Daoy (cell line): ENCODE results near the gene ZNF333. TPM values are rescaled to one million over a fixed set of nuclear protein-coding genes. Genes with fewer than 3 reads are reported as not detected.
A peak's percentile ranks its signal among the peaks of the same experiment; 100 is the strongest.
"Not testable (repeated sequence)": the region's sequence is repeated elsewhere in the genome, so short reads cannot be mapped to it uniquely, and the experiment has no call there.

Source experiments
- DNase-seq: peaks from one replicate; pipeline ENCODE4 v3.0.0-alpha.2; 2015; ENCODE audit warnings: low read depth
- total RNA-seq: library from RNA; depleted of rRNA; stranded (reverse); fragments of >200 nt; shearing (Covaris generic); gene quantifications from 2 replicates; pipeline ENCODE4 v1.2.3, GENCODE V29; 2014

ZNF333 gene
- total RNA-seq, 1 experiment from 2014 or later, result 7.1 TPM

- peak; percentile 32 for DNase-seq
Observed at GRCh38 chr19:14699641-14700040, 9.8 kb downstream of the ZNF333 start.

DNA sequence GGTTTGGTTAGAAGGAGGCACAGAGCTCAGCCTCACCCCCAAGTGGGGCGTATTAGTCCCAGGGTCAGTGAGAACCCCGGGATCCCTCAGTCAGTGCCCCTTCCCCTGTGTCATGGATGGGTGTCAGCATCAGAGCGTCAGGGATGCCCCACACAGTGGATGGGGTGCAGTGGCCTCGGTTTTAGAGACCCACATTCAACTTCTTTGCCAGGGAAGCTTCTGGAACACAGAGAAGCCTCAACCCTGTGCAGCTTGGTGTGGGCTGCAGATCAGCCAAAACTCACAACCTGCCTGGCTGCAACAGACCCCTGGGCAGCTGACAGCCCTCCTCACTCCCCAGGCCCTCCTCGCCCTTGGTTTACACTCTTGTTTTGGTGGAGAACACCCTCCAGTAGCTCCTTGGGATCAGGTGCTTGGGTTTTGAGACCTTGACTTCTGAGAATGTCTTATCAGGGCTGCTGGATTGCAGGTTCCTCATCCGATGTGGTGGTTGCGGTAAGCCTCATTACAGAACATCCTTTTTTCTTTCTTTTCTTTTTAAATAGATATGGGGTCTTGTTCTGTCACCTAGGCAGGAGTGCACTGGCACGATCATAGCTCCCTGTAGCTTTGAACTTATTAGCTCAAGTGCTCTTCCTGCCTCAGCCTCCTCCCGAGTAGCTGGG lies 11.0 kb downstream of the ZNF333 start:
- no peak for DNase-seq

DNA sequence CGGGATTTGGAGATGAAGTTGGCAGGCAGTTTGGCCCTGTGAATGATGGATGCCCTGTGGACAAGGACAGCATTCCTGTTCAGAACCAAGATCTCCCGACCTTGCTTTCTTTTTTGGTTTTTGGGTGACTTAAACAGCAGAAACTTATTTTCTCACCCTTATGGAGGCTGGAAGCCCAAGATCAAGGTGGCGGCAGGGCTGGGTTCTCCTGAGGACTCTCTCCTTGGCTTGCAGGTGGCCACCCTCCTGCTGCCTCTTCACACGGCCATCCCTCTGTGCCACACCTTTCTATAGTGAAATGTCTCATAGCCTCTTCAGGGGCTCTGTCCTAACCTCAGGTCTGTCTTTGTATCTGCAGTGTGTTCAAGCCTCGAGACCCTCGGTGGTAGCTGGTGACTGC lies 14.0 kb downstream of the ZNF333 start:
- DNase-seq, result no peak

DNA sequence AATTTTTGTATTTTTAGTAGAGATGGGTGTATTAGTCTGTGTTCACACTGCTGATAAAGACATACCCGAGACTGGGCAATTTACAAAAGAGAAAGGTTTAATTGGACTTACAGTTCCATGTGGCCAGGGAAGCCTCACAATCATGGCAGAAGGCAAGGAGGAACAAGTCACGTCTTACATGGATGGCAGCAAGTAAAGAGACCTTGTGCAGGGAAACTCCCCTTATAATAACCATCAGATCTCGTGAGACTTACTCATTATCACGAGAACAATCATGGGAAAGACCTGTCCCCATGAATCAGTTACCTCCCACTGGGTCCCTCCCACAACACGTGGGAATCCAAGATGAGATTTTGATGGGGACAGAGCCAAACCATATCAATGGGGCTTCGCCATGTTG lies 14.6 kb downstream of the ZNF333 start:
- DNase-seq, result no peak

DNA sequence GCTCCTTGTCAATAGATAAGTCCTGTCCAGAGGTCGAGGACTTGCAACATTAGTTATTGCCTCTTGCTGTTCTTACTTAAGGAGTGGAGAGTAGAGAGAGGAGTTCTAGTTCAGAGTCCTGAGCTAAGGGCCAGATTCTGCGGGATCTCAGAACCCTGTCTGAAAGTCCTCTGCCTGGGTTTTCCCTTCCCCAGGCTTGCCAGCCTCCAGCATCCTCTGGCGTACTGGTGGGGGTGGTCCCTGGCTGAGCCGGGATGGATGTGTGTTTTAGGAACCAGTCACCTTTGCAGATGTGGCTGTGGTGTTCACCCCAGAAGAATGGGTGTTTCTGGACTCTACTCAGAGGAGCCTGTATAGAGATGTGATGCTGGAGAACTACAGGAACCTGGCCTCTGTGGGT lies 26.0 kb downstream of the ZNF333 start:
- no peak for DNase-seq

- no peak for DNase-seq
Observed at GRCh38 chr19:14718522-14719116, 28.8 kb downstream of the ZNF333 start.

DNA sequence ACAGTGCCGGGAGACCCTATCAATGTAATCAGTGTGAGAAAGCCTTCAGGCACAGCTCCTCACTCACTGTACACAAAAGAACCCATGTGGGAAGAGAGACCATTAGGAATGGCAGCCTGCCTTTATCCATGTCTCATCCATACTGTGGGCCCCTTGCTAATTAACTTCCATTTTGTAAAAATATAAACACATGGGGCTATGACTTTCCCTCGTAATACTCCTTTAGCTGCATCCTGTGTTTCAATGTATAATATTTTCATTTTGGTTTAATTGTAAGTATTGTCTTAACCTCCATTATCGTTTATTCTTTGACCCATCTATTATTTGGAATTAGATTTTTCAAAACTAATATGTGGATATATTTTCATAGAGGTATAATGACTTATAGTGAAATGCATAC lies 29.3 kb downstream of the ZNF333 start:
- DNase-seq, result no peak

GRCh38 chr19:14722127-14722526 lies 32.3 kb downstream of the ZNF333 start:
- DNase-seq, result no peak

DNA sequence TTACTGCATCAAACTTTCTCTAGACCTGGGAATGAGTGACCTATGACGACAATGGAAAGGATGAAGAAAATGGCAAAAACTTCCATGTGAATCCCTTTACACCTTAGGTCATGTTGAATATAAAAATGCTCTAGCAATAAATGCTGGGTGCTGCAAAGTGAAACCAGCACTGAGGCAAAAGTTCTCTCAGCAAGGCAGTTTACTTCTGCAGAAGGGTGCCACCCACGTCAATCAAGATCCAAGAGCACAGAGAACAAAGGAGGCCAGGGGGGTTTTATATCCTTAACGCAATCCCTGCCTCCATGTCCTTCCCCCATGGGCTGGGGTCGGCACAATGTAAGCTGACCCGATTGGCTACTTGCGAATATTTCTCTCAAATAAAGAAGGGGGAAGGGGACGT lies 38.7 kb downstream of the ZNF333 start:
- DNase-seq, result no peak

DNA sequence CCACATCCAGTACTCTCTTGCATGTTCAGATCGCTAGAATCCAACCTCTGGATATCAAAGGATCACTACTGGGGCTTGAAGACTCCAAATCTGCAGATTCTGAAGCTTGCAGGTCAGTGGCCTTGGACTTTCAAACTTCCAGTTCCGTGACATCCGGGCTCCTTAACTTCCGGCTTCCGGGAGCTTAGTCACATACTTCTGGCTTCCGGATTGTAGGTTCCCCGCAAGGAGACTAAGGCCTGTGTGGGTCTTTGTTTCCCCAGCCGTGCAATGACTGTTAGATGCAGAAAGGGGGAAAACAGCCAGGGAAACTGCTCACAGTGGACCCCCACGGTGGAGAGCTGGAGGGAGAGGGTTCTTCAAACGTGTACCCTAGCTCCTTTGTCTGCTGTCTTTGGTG lies 41.4 kb downstream of the ZNF333 start:
- DNase-seq, result peak; percentile 19

DNA sequence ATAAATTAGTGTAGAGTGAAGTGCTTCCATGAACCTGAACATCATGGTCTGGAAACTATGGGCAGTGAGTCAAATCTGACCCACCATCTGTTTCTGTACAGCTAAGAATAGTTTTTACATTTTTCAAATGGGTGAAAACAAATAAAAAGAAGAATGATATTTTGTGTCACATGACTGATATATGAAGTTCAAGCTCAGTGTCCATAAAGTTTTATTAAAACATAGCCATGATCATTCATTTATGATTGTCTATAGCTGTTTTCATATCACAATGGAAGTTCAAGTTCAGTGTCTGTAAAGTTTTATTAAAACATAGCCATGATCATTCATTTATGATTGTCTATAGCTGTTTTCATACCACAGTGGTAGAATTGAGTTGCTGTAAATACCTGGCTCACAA lies 42.7 kb downstream of the ZNF333 start:
- DNase-seq, result no peak

- no peak for DNase-seq
Observed at GRCh38 chr19:14733574-14733973, 43.7 kb downstream of the ZNF333 start.

GRCh38 chr19:14735915-14736314 lies 46.1 kb downstream of the ZNF333 start:
- no peak for DNase-seq

DNA sequence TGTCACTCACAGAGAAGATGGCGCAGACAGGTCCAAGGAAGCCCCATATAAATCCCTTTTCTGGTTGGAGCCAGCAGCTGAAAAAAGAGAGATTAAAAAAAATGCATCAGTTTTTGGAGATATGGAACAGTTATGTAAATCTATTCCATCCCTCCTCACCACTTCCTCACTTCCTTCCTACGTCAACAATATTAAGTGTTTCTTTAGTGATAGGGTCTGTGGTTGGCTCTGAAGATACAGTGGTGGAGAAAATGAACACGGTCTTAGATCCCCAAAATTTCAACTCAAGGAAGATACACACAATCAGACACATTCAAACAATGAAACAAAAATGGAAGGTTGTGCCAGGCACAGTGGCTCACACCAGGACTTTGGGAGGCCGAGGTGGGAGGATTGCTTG lies 57.0 kb downstream of the ZNF333 start:
- DNase-seq, result no peak

- DNase-seq, result no peak
Observed at GRCh38 chr19:14748601-14749000, 58.8 kb downstream of the ZNF333 start.

DNA sequence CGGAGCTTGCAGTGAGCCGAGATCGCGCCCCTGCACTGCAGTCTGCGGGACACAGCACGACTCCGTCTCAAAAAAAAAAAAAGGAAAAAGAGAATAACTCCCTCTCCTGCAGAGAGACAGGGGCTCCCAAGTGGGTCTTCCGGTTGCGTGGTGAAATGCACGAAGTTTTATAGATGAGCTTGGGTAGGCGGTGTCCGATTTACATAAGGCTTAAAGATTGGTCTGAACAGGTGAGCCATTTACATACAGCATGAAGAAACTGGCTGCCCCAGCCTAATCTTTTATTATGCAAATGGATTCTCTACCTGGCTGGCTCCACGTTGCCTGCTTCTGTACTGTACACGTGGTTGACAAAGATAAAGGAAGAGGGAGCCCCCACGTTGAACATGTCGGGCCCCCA lies 69.0 kb downstream of the ZNF333 start:
- no peak for DNase-seq

GRCh38 chr19:14761607-14762006 lies 71.8 kb downstream of the ZNF333 start:
- no peak for DNase-seq

DNA sequence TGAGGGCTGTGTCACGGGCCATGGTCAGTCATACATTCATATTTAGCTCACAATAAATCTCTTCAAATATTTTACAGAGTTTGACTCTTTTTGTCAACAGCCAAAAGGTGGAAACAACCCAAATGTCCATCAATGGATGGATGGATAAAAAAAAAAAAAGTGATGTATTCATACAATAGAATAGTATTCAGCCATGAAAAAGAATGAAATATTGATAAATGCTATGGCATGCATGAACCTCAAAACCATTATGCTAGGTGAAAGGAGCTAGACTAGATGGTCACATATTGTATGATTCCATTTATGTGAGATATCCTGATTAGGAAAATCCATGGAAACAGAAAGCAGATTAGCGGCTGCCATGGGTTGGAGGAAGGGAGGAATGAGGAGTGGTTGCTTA lies 72.3 kb downstream of the ZNF333 start:
- DNase-seq, result no peak

DNA sequence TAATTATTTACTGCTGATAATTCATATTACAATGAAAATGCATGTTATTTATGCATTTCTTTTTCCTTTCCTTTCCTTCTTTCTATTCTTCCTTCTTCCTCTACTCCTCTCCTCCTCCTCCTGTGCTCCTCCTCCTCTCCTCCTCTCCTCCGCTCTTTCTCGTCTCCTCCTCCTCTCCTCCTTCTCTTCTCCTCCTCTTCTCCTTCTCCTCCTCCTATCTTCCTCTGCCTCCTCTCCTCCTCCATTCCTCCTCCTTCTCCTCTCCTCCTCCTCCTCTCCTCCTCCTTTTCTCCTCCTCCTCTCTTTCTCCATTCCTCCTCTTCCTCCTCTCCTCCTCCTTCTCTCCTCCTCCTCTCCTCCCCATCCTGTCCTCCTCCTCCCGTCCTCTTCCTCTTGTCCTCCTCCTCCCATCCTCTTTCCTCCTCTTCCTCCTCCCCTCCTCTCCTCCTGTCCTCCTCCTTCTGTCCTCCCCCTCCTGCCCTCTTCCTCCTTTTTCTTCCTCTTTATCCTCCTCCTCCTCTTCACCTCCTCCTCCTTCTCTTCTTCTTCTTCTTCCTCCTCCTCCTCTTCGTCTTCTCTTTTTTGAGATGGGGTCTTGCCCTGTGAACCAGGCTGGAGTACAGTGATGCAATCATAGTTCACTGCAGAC lies 73.8 kb downstream of the ZNF333 start:
- no peak for DNase-seq

DNA sequence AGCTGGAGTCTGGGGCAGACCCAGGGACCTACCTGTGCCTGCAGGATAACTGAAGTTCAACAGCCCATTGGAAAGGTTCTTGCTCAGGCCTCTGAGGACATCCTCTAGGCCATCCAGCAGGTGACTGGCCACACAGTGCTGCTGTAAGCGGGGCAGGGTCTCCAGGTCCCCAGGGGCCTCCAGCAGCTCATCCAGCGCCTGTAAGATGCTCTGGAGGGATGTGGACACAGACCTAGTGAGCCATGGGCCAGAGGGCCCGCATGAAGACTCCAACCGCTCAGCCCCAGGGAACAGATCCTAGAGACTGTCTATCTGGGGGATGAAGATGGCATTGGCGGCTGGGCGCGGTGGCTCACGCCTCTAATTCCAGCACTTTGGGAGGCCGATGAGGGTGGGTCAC lies 74.6 kb downstream of the ZNF333 start:
- DNase-seq, result no peak

DNA sequence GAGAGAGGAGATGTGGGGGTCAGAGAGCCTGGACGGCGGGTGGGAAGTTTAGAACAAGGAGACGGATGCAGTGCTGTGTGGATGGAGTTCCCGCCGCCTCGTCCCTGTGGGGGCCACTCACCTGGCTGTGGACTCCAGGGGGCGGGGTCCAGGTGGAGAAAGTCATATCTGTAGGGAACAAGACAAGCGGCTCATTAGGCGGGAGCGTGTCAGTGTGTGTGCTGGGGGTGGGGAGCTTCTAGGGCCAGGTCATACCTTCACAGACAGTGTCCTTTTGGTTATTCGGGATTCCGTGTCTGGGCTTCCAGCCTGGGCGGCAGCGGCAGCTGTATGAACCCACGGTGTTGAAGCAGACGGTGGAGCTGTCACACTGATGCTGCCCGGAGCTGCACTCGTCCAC lies 75.6 kb downstream of the ZNF333 start:
- DNase-seq, result not testable (repeated sequence)

DNA sequence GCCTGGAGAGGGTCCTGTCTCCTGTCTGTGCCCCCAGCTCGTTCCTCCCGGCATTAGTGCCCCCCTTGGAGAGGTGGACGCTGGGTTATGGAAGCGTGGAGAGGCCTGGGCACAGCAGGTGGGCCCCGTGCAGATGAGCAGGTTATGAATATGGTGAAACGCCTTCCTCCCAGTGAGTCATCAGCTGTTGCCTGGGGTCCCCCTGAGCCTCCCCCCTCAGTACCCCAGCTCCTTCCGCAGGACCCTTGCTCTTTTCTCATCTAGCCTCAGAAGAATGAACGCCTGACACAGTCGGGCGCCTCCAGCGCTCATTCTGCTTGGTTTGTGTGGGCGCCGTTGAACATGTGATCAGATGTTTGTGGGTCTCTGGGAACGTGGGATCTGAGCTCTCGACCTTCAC lies 76.0 kb downstream of the ZNF333 start:
- not testable (repeated sequence) for DNase-seq

DNA sequence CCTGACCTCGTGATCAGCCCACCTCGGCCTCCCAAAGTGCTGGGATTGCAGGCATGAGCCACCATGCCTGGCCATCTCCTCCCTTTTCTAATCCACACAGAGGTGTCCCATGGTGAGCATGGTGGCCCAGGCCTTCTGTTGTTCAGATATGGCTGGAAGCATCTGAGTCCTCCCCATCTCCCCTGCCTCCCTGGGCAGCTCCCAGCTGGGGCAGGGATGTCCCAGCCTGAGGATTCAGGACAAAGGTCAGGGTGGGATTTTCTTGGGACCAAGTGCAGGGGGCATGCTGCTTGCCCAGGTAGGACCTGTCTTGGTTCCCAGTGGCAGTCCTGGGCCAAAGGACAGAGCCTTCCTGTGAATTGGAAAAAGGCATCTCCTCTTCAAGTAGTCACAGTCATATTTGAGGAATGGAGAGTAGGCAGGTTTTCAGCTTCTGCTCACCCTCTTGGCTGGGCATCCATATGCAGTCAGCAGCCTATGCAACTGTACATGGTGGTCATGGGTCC lies 77.7 kb downstream of the ZNF333 start:
- DNase-seq, result no peak
